ENCODE results near the gene EPB41L3. TPM values are rescaled to one million over a fixed set of nuclear protein-coding genes. Genes with fewer than 3 reads are reported as not detected.

Gene EPB41L3
- total RNA-seq, 1 experiment from 2014 or later: 16.1 TPM

- Histone ChIP-seq H2BK5ac (ENCODE audit: insufficient read length, low read length) (no peak overlapping the region), H2AFZ (ENCODE audit: low read length) (no peak overlapping the region), H4K20me1 (ENCODE audit: control insufficient read depth, insufficient read depth, insufficient read length) (no peaks in the 10 kb centered on the region), H4K8ac (replicated peaks; ENCODE audit: insufficient read length, low read depth, low read length) (no peak overlapping the region), H3K56ac (ENCODE audit: insufficient read length, low read depth, low read length) (no peak overlapping the region), H3K79me2 (ENCODE audit: insufficient read depth, low read length) (no peaks in the 10 kb centered on the region), H3K23me2 (ENCODE audit: insufficient read length, low read depth, low read length, poor library complexity, severe bottlenecking) (no peaks in the 10 kb centered on the region), H3T11ph (ENCODE audit: low read length) (no peak overlapping the region), H3K14ac (ENCODE audit: insufficient read depth, low read length) (no peak overlapping the region), H3K27me3 (ENCODE audit: insufficient read depth, low read length) (no peaks in the 10 kb centered on the region), H3K27ac (ENCODE audit: insufficient read length, low read depth, low read length) (no peak overlapping the region), H4K91ac (ENCODE audit: insufficient read length, low read depth, low read length) (no peak overlapping the region), H3K79me1 (ENCODE audit: insufficient read depth, low read depth, low read length, poor library complexity, severe bottlenecking) (no peaks in the 10 kb centered on the region), H2BK15ac (ENCODE audit: low read depth, low read length) (no peak overlapping the region), H2BK12ac (ENCODE audit: insufficient read length, low read depth, low read length) (no peak overlapping the region), H3K4me1 (ENCODE audit: insufficient read depth, low read length) (no peaks in the 10 kb centered on the region), H2AK5ac (ENCODE audit: insufficient read length, low read length) (no peak overlapping the region), H3K4ac (ENCODE audit: low read depth, low read length) (no peak overlapping the region), H3K18ac (ENCODE audit: insufficient read length, low read depth, low read length) (no peak overlapping the region), H2BK120ac (ENCODE audit: low read depth, low read length, poor library complexity, severe bottlenecking) (no peak overlapping the region), H3K9ac (ENCODE audit: extremely low read depth, insufficient read length, low read length) (no peak overlapping the region), H3K4me2 (ENCODE audit: insufficient read depth, insufficient read length, low read length) (no peak overlapping the region), H3K9me3 (ENCODE audit: control insufficient read depth, low read depth, low read length) (no peaks in the 10 kb centered on the region), H3K23ac (ENCODE audit: insufficient read length, low read depth, low read length) (no peak overlapping the region), H2BK20ac (ENCODE audit: low read depth, low read length, poor library complexity, severe bottlenecking) (no peak overlapping the region), H4K5ac (ENCODE audit: insufficient read length, low read depth, low read length) (no peak overlapping the region)
- no peaks in the 10 kb centered on the region for H3K9me3 Mint-ChIP-seq
- no peaks in the 10 kb centered on the region for H3K27me3 Mint-ChIP-seq (ENCODE audit: low read depth)
- TF ChIP-seq CTCF (conservative IDR thresholded peaks at IDR 0.05): no peak
- H3K27ac Mint-ChIP-seq: no peak overlapping the region
- H3K36me3 Mint-ChIP-seq (ENCODE audit: insufficient read depth in 1 of 3, low read depth in 3 of 3): no peaks in the 10 kb centered on the region
- no peak overlapping the region for H3K4me3 Mint-ChIP-seq
- no CpG with 5 or more reads among the region's 2 CpGs for WGBS (ENCODE audit: extremely low coverage, insufficient read length, low lambda C conversion rate)
- H3K4me1 Mint-ChIP-seq: no peaks in the 10 kb centered on the region
- DNase-seq: no peak
Observed at GRCh38 chr18:5496305-5496704, 47.5 kb downstream of the EPB41L3 start.

Data from H9 (cell line).